IPS-18a (cell line): ENCODE data around the gene RASSF5.

Experiments used
- H3K27ac ChIP-seq: one replicate; pipeline ENCODE4 v1.5.1; 2013; ENCODE audit warnings: low read length
- H3K27me3 ChIP-seq: one replicate; pipeline ENCODE4 v1.6.1; 2013; ENCODE audit warnings: mild to moderate bottlenecking, low read length; ENCODE audit not compliant: control insufficient read depth, insufficient read depth
- H3K36me3 ChIP-seq: one replicate; pipeline ENCODE4 v1.6.1; 2013; ENCODE audit warnings: low read depth, low read length; ENCODE audit not compliant: control insufficient read depth
- H3K4me1 ChIP-seq: one replicate; pipeline ENCODE4 v1.6.1; 2013; ENCODE audit warnings: low read depth, low read length; ENCODE audit not compliant: control insufficient read depth
- H3K4me3 ChIP-seq: one replicate; pipeline ENCODE4 v1.5.1; 2013; ENCODE audit warnings: low read length
- H3K9ac ChIP-seq: one replicate; pipeline ENCODE4 v1.6.1; 2013; ENCODE audit warnings: mild to moderate bottlenecking, low read length, moderate library complexity
- H3K9me3 ChIP-seq: one replicate; pipeline ENCODE4 v1.6.1; 2013; ENCODE audit warnings: low read depth, low read length; ENCODE audit not compliant: control insufficient read depth

Gene RASSF5

DNA sequence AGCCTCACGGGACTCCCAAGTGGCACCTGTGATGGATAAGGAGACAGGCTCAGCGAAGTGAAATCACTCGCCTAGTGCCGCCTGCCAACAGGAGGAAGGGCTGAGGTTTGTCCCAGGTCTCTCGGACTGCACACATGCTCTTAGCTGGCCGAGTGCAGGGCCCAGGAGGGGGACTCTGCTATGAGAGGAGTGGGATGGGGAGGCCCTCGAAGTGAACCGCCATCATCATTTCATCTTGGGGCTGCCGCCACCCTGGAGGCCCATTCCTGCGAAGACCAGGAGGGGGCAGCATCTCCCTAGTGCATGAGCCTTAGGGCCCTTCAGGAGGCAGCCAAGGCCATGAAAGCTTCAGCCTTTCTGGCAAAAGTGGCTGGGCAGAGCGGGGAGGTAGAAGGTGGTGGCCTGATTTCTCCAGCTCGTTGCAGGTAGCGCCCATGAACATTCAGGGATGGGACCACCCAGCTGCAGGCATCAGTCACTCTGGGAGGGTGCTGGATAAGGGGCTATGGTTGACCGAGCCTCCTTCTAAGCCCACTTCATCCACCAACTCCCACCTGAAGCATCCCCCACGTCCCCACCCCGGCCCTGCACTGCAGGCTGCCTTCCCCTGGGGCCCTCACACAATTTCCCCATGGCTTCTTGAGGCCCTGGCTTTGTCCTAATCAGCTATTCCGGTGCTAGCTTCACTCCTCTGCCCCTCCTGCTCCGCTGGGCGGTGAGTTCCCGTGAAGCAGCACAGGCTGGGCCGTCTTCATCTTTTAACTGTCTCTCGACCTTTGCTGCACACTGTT lies 17.2 kb upstream of the RASSF5 start:
- Histone ChIP-seq H3K36me3 (peaks cover 18% of the 10 kb centered on the region), H3K4me3 (no peak overlapping the region), H3K9me3 (no peaks in the 10 kb centered on the region), H3K9ac (no peak overlapping the region), H3K27ac (no peak overlapping the region), H3K4me1 (no peaks in the 10 kb centered on the region), H3K27me3 (no peaks in the 10 kb centered on the region)

DNA sequence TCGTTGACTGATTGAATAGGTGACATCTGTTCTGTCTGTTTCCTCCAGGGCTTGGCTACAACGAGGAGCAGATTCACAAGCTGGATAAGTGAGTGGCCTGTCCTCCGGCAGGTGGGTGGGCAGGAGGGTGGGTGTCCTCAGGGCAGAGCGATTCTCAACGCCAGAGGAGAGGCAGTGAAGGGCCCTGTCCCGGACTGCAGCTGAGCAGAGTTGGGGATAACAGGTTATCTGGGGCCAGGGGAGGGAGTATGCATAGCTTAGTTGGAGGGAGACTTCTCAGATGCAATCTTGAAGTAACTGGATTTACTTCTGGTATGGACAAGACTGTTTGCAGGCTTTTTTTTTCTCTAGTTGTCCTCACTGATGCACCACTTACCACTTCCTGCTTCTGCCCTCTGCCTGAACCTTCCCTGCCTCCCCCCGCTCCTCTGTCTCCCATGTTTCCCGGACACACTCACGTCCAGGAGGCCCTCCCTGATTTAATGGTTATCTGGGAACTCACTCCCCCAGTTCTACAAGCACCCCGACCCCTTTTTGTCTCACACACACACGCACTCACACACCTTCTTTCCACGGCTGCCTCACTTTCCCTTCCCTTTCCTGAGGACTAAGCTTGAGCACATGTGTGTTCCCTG lies 16.4 kb upstream of the RASSF5 start:
- no peak overlapping the region for H3K4me3 ChIP-seq
- H3K27ac ChIP-seq, result no peak overlapping the region
- no peaks in the 10 kb centered on the region for H3K9me3 ChIP-seq
- no peaks in the 10 kb centered on the region for H3K4me1 ChIP-seq
- no peak overlapping the region for H3K9ac ChIP-seq
- H3K36me3 ChIP-seq, result peaks cover 18% of the 10 kb centered on the region
- H3K27me3 ChIP-seq, result no peaks in the 10 kb centered on the region

DNA sequence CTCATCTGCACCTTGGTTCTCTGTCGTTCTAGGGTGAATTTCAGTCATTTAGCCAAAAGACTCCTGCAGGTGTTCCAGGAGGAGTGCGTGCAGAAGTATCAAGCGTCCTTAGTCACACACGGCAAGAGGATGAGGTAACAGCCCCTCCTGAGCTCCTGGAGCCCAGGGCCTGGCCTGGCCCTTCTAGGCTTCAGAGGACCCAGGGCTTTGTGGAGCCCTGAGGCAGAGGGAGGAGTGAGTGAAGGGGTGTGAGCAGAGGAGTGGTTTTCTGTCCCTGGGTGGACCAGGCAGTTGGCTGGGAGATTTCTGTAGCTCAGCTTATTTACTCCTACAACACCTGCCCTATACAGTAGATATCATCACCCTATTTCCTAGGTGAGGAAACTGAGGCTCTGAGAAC lies 15.7 kb upstream of the RASSF5 start:
- Histone ChIP-seq H3K36me3 (peaks cover 18% of the 10 kb centered on the region), H3K9ac (no peak overlapping the region), H3K4me1 (no peaks in the 10 kb centered on the region), H3K9me3 (no peaks in the 10 kb centered on the region), H3K4me3 (no peak overlapping the region), H3K27me3 (no peaks in the 10 kb centered on the region), H3K27ac (no peak overlapping the region)

DNA sequence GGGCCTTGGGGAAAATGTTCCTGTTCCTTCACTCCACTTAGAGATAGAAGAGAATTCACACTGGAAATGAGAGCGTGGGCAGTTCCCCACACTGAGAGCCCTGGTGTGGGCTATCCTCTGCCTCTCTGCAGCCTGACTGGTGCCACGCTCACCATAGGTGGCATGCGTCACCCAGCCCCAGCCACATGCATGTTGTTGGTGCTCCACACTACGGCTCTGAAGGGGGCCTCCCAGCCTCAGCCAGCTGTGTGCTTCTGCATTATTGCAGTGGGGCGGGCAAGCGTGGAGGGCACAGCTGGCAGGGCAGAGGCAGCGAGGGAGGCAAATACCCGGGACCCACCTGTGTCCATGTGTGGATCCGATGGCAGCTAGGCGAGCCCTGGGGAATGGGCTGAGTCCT lies 14.7 kb upstream of the RASSF5 start:
- Histone ChIP-seq H3K4me1 (no peaks in the 10 kb centered on the region), H3K27ac (no peak overlapping the region), H3K4me3 (no peak overlapping the region), H3K27me3 (no peaks in the 10 kb centered on the region), H3K9ac (no peak overlapping the region), H3K9me3 (no peaks in the 10 kb centered on the region), H3K36me3 (peaks cover 18% of the 10 kb centered on the region)

DNA sequence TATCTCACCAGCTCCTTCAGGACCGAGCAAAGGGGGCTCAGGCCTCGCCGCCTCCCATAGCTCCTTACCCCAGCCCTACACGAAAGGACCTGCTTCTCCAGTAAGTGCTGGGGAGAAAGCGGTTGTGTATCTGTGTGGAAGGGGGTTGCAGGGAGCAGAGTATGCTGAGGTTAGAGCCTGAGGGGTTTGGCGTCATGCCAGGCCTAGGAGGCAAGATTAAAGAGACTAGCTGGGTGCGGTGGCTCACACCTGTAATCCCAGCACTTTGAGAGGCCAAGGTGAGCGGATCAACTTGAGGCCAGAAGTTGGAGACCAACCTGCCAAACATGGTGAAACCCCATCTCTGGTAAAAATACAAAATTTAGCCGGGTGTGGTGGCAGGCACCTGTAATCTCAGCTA lies 14.1 kb upstream of the RASSF5 start:
- H3K4me3 ChIP-seq, result no peak overlapping the region
- H3K36me3 ChIP-seq, result peaks cover 18% of the 10 kb centered on the region
- no peak overlapping the region for H3K9ac ChIP-seq
- H3K27me3 ChIP-seq, result no peaks in the 10 kb centered on the region
- no peaks in the 10 kb centered on the region for H3K9me3 ChIP-seq
- no peaks in the 10 kb centered on the region for H3K4me1 ChIP-seq
- H3K27ac ChIP-seq, result no peak overlapping the region

DNA sequence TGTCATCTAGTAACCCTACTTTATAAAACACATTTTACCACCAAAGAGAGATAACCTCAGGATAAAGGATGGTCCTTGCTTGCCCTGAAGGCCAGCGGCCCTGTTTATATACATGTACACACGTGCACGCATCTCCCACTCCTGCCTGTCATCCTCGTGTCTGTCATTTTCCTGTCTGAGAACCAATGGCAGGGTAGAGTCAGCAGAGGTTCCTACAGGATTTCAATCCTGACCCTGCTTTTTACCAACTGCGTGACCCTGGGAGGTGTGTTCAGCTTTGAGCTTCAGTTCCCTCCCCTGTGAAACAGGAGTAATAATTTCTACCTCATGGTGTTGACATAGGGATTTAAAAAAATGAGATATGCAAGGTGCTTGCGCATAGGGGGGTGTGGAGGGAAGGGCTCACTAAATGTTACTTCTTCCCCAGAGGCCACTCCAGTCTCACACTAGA lies 12.3 kb upstream of the RASSF5 start:
- H3K36me3 ChIP-seq, result peaks cover 18% of the 10 kb centered on the region
- H3K9ac ChIP-seq, result no peak overlapping the region
- H3K27me3 ChIP-seq, result no peaks in the 10 kb centered on the region
- no peak overlapping the region for H3K4me3 ChIP-seq
- H3K9me3 ChIP-seq, result no peaks in the 10 kb centered on the region
- H3K4me1 ChIP-seq, result no peaks in the 10 kb centered on the region
- no peak overlapping the region for H3K27ac ChIP-seq

DNA sequence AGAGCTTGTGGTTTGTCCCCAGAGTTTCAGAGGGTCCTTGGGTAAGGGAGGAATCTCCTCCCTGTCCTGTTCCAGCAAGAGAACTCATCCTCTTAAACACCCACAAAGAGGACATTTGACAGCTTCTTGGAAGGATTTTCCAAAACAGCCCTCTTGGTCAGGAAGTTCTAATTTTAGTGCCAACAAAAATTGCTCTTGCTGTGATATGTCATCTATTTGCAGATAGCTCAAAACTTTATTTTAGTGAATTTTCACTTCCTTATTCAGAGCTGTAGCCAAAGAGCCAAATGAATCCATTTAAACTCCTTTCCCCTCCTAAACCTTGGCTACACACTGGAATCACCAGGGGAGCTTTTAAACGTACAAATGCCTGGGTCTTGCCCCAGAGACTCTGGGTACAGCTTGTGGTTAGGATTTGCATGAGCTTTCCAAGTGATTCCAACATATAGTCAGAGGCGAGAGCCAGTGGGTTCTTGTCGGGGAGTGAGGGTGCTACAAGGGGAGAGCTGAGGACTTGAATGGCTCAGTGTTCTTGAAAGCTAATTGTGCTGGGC lies 11.8 kb upstream of the RASSF5 start:
- Histone ChIP-seq H3K27ac (no peak overlapping the region), H3K4me3 (no peak overlapping the region), H3K36me3 (peaks cover 18% of the 10 kb centered on the region), H3K4me1 (no peaks in the 10 kb centered on the region), H3K9me3 (no peaks in the 10 kb centered on the region), H3K9ac (no peak overlapping the region), H3K27me3 (no peaks in the 10 kb centered on the region)

DNA sequence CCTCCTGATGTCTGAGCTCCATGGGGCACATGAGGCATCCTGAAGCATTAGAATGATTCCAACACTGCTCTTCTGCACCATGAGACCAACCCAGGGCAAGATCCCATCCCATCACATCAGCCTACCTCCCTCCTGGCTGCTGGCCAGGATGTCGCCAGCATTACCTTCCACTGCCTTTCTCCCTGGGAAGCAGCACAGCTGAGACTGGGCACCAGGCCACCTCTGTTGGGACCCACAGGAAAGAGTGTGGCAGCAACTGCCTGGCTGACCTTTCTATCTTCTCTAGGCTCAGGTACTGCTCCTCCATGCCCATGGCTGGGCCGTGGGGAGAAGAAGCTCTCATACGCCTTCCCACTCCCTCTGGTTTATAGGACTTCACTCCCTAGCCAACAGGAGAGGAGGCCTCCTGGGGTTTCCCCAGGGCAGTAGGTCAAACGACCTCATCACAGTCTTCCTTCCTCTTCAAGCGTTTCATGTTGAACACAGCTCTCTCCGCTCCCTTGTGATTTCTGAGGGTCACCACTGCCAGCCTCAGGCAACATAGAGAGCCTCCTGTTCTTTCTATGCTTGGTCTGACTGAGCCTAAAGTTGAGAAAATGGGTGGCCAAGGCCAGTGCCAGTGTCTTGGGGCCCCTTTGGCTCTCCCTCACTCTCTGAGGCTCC lies 11.1 kb upstream of the RASSF5 start:
- Histone ChIP-seq H3K4me3 (no peak overlapping the region), H3K36me3 (peaks cover 15% of the 10 kb centered on the region), H3K9me3 (no peaks in the 10 kb centered on the region), H3K27ac (no peak overlapping the region), H3K27me3 (no peaks in the 10 kb centered on the region), H3K4me1 (no peaks in the 10 kb centered on the region), H3K9ac (no peak overlapping the region)

DNA sequence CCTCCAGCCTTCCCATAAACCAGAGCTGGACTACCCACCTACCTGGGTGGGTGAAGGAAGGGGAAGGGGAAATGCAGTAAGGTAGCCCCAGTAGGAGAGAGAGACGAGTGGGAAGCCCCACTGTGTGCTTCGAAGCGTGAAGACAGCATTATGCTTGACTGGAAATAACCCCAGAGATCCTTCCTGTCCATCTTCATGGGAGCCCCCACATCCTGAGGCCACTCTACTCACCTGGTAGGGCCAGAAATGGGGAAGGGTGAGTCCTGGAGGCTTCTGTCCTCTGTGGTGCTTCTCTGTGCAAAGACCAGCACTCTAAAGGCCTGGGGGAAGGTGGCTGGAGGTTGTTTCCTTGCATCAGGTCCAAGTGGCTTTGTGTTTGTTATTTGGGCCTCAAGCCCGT lies 10.0 kb upstream of the RASSF5 start:
- Histone ChIP-seq H3K9me3 (no peaks in the 10 kb centered on the region), H3K27ac (no peak overlapping the region), H3K36me3 (peaks cover 6% of the 10 kb centered on the region), H3K27me3 (no peaks in the 10 kb centered on the region), H3K4me3 (no peak overlapping the region), H3K4me1 (no peaks in the 10 kb centered on the region), H3K9ac (no peak overlapping the region)

DNA sequence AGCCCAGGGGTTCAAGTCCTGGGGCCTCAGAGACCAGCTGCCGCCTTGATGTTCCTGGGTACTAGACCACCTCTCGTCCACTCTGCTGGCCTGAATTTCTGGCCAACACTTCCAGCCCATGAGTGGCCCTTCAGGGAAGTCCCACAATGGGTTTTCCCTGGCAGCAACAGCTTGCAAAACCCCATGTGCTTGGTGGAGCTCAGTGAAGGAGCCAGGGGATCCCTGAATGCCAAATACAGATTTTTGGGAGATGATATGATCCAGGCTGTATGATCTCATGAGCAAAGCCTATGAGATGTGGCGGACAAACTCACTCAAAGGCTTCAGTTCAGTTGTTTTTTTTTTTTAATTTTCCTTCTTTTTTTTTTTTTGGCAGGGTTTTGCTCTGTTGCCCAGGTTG lies 9.6 kb upstream of the RASSF5 start:
- Histone ChIP-seq H3K9ac (no peak overlapping the region), H3K4me1 (no peaks in the 10 kb centered on the region), H3K36me3 (peaks cover 6% of the 10 kb centered on the region)

DNA sequence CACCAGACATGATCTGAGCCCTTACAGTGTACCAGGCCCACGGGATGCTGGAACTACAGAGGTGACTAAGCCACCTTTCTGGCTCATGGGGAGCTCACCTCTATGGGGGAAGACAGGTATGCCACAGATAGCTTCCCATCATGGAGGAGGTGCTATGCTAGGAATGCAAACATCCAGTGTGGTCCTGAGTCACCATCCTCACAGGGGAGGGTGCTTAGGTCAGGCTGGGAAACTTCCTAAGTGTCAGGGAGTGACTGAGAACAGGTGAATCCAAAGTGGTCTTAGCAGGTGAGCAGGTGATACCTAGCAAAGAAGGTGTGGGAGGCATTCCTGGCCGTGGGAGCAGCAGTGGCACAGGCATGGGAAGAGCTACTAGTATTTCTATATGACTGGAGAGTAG lies 8.6 kb upstream of the RASSF5 start:
- Histone ChIP-seq H3K36me3 (peaks cover 5% of the 10 kb centered on the region), H3K4me1 (no peaks in the 10 kb centered on the region)

More for the DNA sequence above, 9.6 kb upstream of the RASSF5 start:
- no peak overlapping the region for H3K27ac ChIP-seq
- no peaks in the 10 kb centered on the region for H3K27me3 ChIP-seq
- no peak overlapping the region for H3K4me3 ChIP-seq
- no peaks in the 10 kb centered on the region for H3K9me3 ChIP-seq

More for the DNA sequence above, 8.6 kb upstream of the RASSF5 start:
- H3K9me3 ChIP-seq, result no peaks in the 10 kb centered on the region
- no peaks in the 10 kb centered on the region for H3K27me3 ChIP-seq
- H3K9ac ChIP-seq, result no peak overlapping the region
- no peak overlapping the region for H3K27ac ChIP-seq
- H3K4me3 ChIP-seq, result no peak overlapping the region
